ENCODE data around the gene PDE12. TPM values are rescaled to one million over a fixed set of nuclear protein-coding genes. Genes with fewer than 3 reads are reported as not detected.
A peak's percentile ranks its signal among the peaks of the same experiment; 100 is the strongest.

PDE12 gene
- total RNA-seq, 1 experiment from 2014 or later = 23.0 TPM

DNA sequence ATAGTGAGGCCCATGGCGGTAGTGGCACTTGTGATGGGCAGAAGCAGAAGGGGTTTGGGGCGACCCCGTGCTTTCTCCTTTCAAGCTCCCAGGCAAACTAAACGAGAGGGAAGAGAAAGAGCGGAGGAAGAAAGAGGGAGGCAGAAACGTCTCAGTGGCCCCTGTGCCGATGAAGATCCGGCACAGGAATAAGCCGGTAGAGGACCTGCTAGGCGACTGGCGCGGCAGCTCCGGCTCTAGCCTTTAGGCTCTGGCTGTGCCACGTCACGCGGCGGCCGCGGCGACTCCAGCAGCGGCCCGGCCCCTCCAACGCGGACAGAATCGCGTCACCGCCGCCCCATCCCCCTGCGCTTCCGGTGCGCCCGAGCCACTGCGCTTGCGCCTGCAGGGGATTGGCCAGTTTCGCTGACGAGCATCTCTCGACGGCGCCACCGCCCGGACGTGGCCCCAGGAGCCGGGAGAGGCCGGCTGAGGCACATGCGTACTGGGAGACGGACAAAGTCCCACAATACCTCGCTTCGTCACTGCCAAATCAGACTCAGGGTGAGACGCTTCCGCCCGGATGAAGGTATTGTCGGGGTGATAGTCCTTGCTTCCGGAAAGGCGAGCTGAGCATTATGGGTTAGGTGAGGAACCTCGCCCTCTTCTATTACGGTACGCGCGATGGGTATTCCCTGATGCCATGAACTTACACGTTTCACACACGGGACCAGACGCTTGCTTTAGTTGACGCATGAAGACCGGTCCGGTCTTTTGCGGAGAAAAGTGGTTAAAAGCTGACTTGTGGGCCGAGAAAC lies 41.3 kb downstream of the PDE12 start, which contains the start of gene ARF4:
ARF4 (minus strand) TSS at position 218 of the 797 bp plus-strand sequence; CDS start at position 14, 204 bp downstream.
- Mint-ChIP-seq H3K27me3 (ENCODE audit: insufficient read depth, unreplicated experiment) (no peaks in the 10 kb centered on the region), H3K4me1 (ENCODE audit: insufficient read depth, unreplicated experiment) (peaks cover 31% of the 10 kb centered on the region), H3K4me3 (ENCODE audit: unreplicated experiment) (peak within 1 kb of the TSS; percentile 86), H3K9me3 (ENCODE audit: unreplicated experiment) (no peaks in the 10 kb centered on the region), H3K27ac (ENCODE audit: low read depth, unreplicated experiment) (peak within 1 kb of the TSS; percentile 100), H3K36me3 (ENCODE audit: insufficient read depth, unreplicated experiment) (peaks cover 76% of the 10 kb centered on the region)
- DNase-seq (ENCODE audit: unreplicated experiment) = peak; percentile 100
- CTCF ChIA-PET = interaction anchor here (0.8 to 2.1 kb wide), 5 partner anchors 19 to 412 kb away, joined by 3 to 6 read pairs (median 3); partner anchors contain the start of gene PDE12
- intact Hi-C loops (cut with micrococcal nuclease) = loop anchor here (2.0 to 5.0 kb wide), 2 partner anchors 40 to 159 kb away; partner anchors contain the start of genes PDE12 and SLMAP
- BruUV-seq (replicated peaks) = no TSS peak
- POLR2A ChIA-PET = interaction anchor here (0.6 to 8.0 kb wide), 42 partner anchors 11 to 904 kb away, joined by 3 to 153 read pairs (median 4); partner anchors contain the start of genes APPL1, DENND6A, PDE12 and SLMAP
- TF ChIP-seq, protein P1, sequence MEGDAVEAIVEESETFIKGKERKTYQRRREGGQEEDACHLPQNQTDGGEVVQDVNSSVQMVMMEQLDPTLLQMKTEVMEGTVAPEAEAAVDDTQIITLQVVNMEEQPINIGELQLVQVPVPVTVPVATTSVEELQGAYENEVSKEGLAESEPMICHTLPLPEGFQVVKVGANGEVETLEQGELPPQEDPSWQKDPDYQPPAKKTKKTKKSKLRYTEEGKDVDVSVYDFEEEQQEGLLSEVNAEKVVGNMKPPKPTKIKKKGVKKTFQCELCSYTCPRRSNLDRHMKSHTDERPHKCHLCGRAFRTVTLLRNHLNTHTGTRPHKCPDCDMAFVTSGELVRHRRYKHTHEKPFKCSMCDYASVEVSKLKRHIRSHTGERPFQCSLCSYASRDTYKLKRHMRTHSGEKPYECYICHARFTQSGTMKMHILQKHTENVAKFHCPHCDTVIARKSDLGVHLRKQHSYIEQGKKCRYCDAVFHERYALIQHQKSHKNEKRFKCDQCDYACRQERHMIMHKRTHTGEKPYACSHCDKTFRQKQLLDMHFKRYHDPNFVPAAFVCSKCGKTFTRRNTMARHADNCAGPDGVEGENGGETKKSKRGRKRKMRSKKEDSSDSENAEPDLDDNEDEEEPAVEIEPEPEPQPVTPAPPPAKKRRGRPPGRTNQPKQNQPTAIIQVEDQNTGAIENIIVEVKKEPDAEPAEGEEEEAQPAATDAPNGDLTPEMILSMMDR (IDR thresholded peaks at IDR 0.05; ENCODE audit: unreplicated experiment) = no peak

GRCh38 chr3:57598765-57599360 lies 42.8 kb downstream of the PDE12 start:
- DNase-seq (ENCODE audit: unreplicated experiment) = no peak
- intact Hi-C loops (cut with micrococcal nuclease) = loop anchor here (5.0 kb wide), 1 partner anchor 42 kb away; the partner anchor contains the start of gene PDE12
- POLR2A ChIA-PET = interaction anchor here (0.6 to 8.0 kb wide), 13 partner anchors 16 to 685 kb away, joined by 3 to 153 read pairs (median 5); partner anchors contain the start of genes APPL1, PDE12 and SLMAP
- TF ChIP-seq, protein P1 (IDR thresholded peaks at IDR 0.05; ENCODE audit: unreplicated experiment) = no peak
- H3K27ac Mint-ChIP-seq (ENCODE audit: low read depth, unreplicated experiment) = peak overlapping the region; percentile 100
- peaks cover 18% of the 10 kb centered on the region for H3K4me1 Mint-ChIP-seq (ENCODE audit: insufficient read depth, unreplicated experiment)
- CTCF ChIA-PET = interaction anchor here (0.6 to 0.7 kb wide), 4 partner anchors 191 to 499 kb away, joined by 3 to 8 read pairs (median 5); no protein-coding TSS in a partner anchor
- H3K27me3 Mint-ChIP-seq (ENCODE audit: insufficient read depth, unreplicated experiment) = no peaks in the 10 kb centered on the region
- H3K4me3 Mint-ChIP-seq (ENCODE audit: unreplicated experiment) = peak overlapping the region; percentile 86
- BruUV-seq (replicated peaks) = no TSS peak
- H3K36me3 Mint-ChIP-seq (ENCODE audit: insufficient read depth, unreplicated experiment) = peaks cover 75% of the 10 kb centered on the region
- H3K9me3 Mint-ChIP-seq (ENCODE audit: unreplicated experiment) = no peaks in the 10 kb centered on the region

DNA sequence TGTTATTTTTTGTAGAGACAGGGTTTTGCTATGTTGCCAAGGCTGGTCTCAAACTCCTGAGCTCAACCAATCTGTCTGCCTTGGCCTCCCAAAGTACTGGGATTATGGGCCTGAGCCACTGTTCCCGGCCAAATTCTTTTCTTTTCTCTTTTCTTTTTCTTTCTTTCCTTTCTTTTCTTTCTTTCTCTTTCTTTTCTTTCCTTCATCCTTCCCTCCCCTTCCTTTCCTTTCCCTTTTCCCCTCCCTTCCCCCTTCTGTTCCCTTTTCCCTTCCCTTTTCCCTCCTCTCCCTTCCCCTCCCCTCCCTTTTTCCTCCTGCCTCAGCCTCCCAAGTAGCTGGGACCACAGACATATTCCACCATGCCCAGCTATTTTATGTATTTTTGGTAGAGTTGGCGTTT lies 44.1 kb downstream of the PDE12 start:
- Mint-ChIP-seq H3K27me3 (ENCODE audit: insufficient read depth, unreplicated experiment) (no peaks in the 10 kb centered on the region), H3K4me1 (ENCODE audit: insufficient read depth, unreplicated experiment) (peaks cover 9% of the 10 kb centered on the region), H3K27ac (ENCODE audit: low read depth, unreplicated experiment) (no peak overlapping the region), H3K36me3 (ENCODE audit: insufficient read depth, unreplicated experiment) (peaks cover 70% of the 10 kb centered on the region), H3K4me3 (ENCODE audit: unreplicated experiment) (no peak overlapping the region), H3K9me3 (ENCODE audit: unreplicated experiment) (no peaks in the 10 kb centered on the region)
- TF ChIP-seq, protein P1 (IDR thresholded peaks at IDR 0.05; ENCODE audit: unreplicated experiment) = no peak
- POLR2A ChIA-PET = interaction anchor here (0.8 to 8.0 kb wide), 4 partner anchors 15 to 254 kb away, joined by 3 to 153 read pairs (median 4); partner anchors contain the start of gene PDE12
- intact Hi-C loops (cut with micrococcal nuclease) = no loop called here
- no TSS peak for BruUV-seq (replicated peaks)
- CTCF ChIA-PET = interaction anchor here (0.6 to 1.2 kb wide), 2 partner anchors 43 to 227 kb away, joined by 3 read pairs; no protein-coding TSS in a partner anchor
- DNase-seq (ENCODE audit: unreplicated experiment) = no peak

All from MCF 10A (cell line).